Measurements from ENCODE around the gene GNAQ.

Gene GNAQ

DNA sequence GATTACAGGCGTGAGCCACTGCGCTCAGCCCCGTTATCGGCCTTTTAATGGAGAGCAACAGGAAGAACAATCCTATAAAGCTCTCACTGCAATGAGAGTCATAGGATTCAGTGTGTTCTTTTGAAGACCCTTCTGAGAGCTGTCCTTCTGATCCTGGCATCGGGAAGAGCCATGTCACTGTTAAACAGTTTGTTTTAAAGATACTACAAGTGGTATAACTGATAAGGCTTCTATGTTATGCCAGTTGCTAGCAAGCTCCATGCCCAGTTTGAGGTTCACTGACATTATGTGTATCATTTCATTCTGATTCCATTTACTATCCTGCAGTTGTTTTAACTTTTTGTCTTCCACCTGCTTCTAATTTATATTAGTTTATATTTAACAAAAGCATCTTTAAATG lies 55.8 kb downstream of the GNAQ start:
- no peaks in the 10 kb centered on the region for H3K27me3 ChIP-seq
- H3K4me1 ChIP-seq, result peaks cover 0 to 66% (median 17%) of the 10 kb centered on the region in 4 donors
- no peaks in the 10 kb centered on the region for H3K9me3 ChIP-seq
- TF ChIP-seq, protein P1, sequence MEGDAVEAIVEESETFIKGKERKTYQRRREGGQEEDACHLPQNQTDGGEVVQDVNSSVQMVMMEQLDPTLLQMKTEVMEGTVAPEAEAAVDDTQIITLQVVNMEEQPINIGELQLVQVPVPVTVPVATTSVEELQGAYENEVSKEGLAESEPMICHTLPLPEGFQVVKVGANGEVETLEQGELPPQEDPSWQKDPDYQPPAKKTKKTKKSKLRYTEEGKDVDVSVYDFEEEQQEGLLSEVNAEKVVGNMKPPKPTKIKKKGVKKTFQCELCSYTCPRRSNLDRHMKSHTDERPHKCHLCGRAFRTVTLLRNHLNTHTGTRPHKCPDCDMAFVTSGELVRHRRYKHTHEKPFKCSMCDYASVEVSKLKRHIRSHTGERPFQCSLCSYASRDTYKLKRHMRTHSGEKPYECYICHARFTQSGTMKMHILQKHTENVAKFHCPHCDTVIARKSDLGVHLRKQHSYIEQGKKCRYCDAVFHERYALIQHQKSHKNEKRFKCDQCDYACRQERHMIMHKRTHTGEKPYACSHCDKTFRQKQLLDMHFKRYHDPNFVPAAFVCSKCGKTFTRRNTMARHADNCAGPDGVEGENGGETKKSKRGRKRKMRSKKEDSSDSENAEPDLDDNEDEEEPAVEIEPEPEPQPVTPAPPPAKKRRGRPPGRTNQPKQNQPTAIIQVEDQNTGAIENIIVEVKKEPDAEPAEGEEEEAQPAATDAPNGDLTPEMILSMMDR (IDR thresholded peaks at IDR 0.05), result no peak
- H3K36me3 ChIP-seq, result no peaks in the 10 kb centered on the region
- DNase-seq, result no peak
- H3K27ac ChIP-seq, result no peak overlapping the region
- intact Hi-C loops (cut with DNase I; ENCODE audit: low total_unique reads), result no loop called here
- no peak overlapping the region for H3K4me3 ChIP-seq

DNA sequence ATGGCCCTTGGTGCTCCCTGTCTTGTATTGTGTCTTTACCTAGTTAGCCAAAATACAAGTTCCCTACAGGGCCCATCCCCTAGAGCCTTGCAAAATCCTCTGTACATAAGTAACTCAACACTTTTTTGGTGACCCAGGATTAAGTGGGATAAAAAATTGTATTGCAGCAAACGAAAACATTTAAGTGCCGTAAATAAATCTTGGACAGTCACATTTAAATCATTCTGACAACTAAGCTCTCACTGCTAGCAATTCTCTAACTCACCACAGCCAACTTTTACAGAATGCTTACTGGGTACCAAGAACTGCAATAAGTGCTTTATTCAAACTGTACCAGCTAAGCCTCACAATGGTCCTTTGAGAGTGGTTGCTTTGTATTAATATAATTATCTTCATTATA lies 56.6 kb downstream of the GNAQ start:
- Histone ChIP-seq H3K9me3 (no peaks in the 10 kb centered on the region), H3K4me1 (peaks cover 0 to 59% (median 14%) of the 10 kb centered on the region in 4 donors), H3K27me3 (no peaks in the 10 kb centered on the region), H3K27ac (no peak overlapping the region), H3K4me3 (no peak overlapping the region), H3K36me3 (no peaks in the 10 kb centered on the region)
- TF ChIP-seq, protein P1 (IDR thresholded peaks at IDR 0.05), result no peak
- intact Hi-C loops (cut with DNase I; ENCODE audit: low total_unique reads), result no loop called here
- DNase-seq, result no peak

DNA sequence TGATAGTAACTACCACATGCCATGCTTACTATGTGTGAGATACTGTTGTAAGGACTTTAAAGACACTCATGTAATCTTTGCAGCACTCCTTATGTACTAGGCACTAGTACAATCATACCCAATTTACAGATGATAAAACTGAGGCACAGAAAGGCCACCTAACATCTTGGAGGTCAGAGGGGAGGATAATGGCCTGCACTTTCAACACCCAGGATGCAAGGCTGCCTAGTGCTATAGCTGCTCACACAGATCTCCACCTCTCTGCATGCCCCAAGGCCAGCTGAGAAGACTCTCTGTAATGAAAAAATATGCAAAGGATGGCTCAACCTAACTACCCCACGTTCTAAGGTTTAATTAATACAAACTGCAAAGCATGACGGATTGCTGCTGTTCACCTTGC lies 57.2 kb downstream of the GNAQ start:
- intact Hi-C loops (cut with DNase I; ENCODE audit: low total_unique reads), result no loop called here
- TF ChIP-seq, protein P1 (IDR thresholded peaks at IDR 0.05), result no peak
- H3K4me1 ChIP-seq, result peaks cover 0 to 55% (median 14%) of the 10 kb centered on the region in 4 donors

DNA sequence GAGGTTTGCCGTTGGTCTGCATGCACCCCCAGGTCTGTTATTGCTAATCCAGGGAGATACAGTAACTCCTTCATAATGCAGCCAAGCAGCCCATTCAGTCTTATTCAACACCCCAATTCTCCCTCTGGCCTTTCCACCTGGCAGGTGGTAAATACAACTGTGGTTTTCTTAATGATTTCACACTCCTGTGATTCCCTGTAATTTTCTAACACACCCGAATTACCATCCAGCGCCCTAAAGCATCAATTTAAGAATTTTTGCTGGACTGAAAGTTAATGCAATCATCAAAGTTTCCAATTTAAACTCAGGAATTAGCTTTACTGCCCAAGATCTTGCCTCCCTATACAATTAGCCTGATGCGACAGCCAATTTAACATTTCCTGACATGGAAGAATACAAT lies 62.5 kb downstream of the GNAQ start:
- TF ChIP-seq, protein P1 (IDR thresholded peaks at IDR 0.05), result no peak
- intact Hi-C loops (cut with DNase I; ENCODE audit: low total_unique reads), result no loop called here
- no peak for DNase-seq

More for the DNA sequence above, 57.2 kb downstream of the GNAQ start:
- Histone ChIP-seq H3K27ac (no peak overlapping the region), H3K36me3 (no peaks in the 10 kb centered on the region), H3K4me3 (no peak overlapping the region), H3K9me3 (no peaks in the 10 kb centered on the region), H3K27me3 (no peaks in the 10 kb centered on the region)
- DNase-seq, result no peak

DNA sequence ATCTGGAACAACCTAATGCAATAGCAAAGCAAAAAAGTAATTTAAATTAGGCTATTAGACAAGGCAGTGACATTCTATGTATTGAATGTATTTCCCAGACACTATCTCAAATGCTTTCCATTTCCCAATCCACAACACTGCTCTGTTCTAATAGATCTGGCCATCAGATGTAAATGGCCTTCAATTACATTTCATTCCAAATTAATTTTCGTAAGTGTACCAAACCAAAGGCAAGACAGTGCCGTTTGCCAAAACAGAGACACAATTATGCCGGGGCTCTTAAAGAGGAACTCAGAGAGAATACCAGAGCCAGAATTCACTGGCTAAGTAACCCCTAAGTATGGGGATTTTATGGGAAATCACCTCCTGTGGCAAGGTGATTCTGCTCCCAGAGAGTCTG lies 63.1 kb downstream of the GNAQ start:
- DNase-seq, result no peak
- H3K9me3 ChIP-seq, result no peaks in the 10 kb centered on the region
- intact Hi-C loops (cut with DNase I; ENCODE audit: low total_unique reads), result no loop called here
- H3K4me1 ChIP-seq, result peaks cover 0 to 44% (median 12%) of the 10 kb centered on the region in 4 donors
- TF ChIP-seq, protein P1 (IDR thresholded peaks at IDR 0.05), result no peak
- H3K4me3 ChIP-seq, result no peak overlapping the region
- no peak overlapping the region for H3K27ac ChIP-seq
- no peaks in the 10 kb centered on the region for H3K36me3 ChIP-seq
- no peaks in the 10 kb centered on the region for H3K27me3 ChIP-seq

More for the DNA sequence above, 62.5 kb downstream of the GNAQ start:
- H3K4me1 ChIP-seq, result peaks cover 0 to 46% (median 14%) of the 10 kb centered on the region in 4 donors
- H3K27ac ChIP-seq, result no peak overlapping the region
- no peaks in the 10 kb centered on the region for H3K36me3 ChIP-seq
- no peaks in the 10 kb centered on the region for H3K9me3 ChIP-seq
- H3K4me3 ChIP-seq, result no peak overlapping the region
- no peaks in the 10 kb centered on the region for H3K27me3 ChIP-seq

DNA sequence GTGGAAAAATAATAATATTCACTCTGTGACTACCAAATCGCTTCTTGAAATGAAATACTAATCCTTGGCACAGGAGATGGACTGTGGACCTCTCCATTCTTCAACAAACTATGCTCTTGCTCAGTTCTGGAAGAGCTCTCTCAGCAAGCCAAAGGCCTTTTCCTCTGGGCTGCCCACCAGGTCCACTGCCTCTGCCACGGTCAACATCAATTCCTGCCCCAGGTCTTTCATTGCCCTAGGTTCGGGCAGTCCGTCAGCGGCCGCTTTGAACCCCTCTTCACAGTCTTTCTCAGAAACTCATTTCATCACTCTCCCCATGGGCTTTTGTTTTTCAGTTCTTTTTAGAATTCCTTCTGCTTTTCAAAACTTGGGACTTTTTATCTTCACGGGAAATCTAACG lies 64.9 kb downstream of the GNAQ start:
- DNase-seq, result no peak
- H3K4me1 ChIP-seq, result peaks cover 0 to 49% (median 11%) of the 10 kb centered on the region in 4 donors

More for the DNA sequence above, 64.9 kb downstream of the GNAQ start:
- no peaks in the 10 kb centered on the region for H3K9me3 ChIP-seq
- TF ChIP-seq, protein P1 (IDR thresholded peaks at IDR 0.05), result no peak
- H3K36me3 ChIP-seq, result no peaks in the 10 kb centered on the region
- no peak overlapping the region for H3K27ac ChIP-seq
- intact Hi-C loops (cut with DNase I; ENCODE audit: low total_unique reads), result no loop called here
- no peaks in the 10 kb centered on the region for H3K27me3 ChIP-seq
- no peak overlapping the region for H3K4me3 ChIP-seq

Measured in tibial artery (tissue), 4 donors.